Uterus (tissue), 2 donors: ENCODE measurements around the gene FZD8.

Experiments used
- CTCF ChIP-seq, 4 experiments: fragments of 200-600 bp in 2 of 4; fragments of 450-650 bp in 2 of 4; sonication (generic) in 2 of 4; IDR thresholded peaks; one replicate each; pipeline ENCODE4 v1.5.1; 2016 to 2019; ENCODE audit warnings: antibody characterized with exemption in 4 of 4, mild to moderate bottlenecking in 2 of 4, moderate library complexity in 1 of 4
- POLR2A ChIP-seq, 2 donors: fragments of 450-650 bp; IDR thresholded peaks; one replicate each; pipeline ENCODE4 v1.6.1; 2016; ENCODE audit warnings: antibody characterized with exemption in 2 of 2, mild to moderate bottlenecking in 1 of 2, moderate library complexity in 1 of 2

- no peak for TF ChIP-seq CTCF (IDR thresholded peaks at IDR 0.05)
- no peak for TF ChIP-seq POLR2A (IDR thresholded peaks at IDR 0.05)
These were observed 658 bp upstream of the FZD8 start for GRCh38 chr10:35642793-35643114.
